Stimulated activated effector memory CD8-positive, alpha-beta T cell treated with anti-CD3 and anti-CD28 coated beads, Interleukin-12 subunit alpha, Interleukin-12 subunit beta, amount 100 ng/mL, for 72 hours (primary cell): ENCODE measurements around the gene SLC5A10.
"Not testable (repeated sequence)": the region's sequence is repeated elsewhere in the genome, so short reads cannot be mapped to it uniquely, and the experiment has no call there.

Source experiments
- ATAC-seq: fragments of 150-1000 bp; cut with Tn5 transposase; 2 replicates; pipeline ENCODE4 v1.10.0; 2021
- DNase-seq, 2 donors: peaks; one replicate each; pipeline ENCODE4 v3.0.0; 2021 to 2022; ENCODE audit warnings: low spot score in 2 of 2
- H3K27ac Mint-ChIP-seq: one replicate; pipeline ENCODE4 v1.8.0; 2022; ENCODE audit warnings: mild to moderate bottlenecking, mixed read lengths
- H3K36me3 Mint-ChIP-seq: one replicate; pipeline ENCODE4 v1.8.0; 2022; ENCODE audit warnings: mild to moderate bottlenecking, mixed read lengths
- H3K4me1 Mint-ChIP-seq: one replicate; pipeline ENCODE4 v1.8.0; 2022; ENCODE audit warnings: mixed read lengths
- H3K4me3 Mint-ChIP-seq: one replicate; pipeline ENCODE4 v1.8.0; 2022; ENCODE audit warnings: mild to moderate bottlenecking, mixed read lengths
- H3K9me3 Mint-ChIP-seq: one replicate; pipeline ENCODE4 v1.8.0; 2022; ENCODE audit warnings: mixed read lengths

The SLC5A10 gene

GRCh38 chr17:19070318-19071168 lies 118.6 kb downstream of the SLC5A10 start:
- not testable (repeated sequence) for H3K36me3 Mint-ChIP-seq, H3K27ac Mint-ChIP-seq, H3K9me3 Mint-ChIP-seq, DNase-seq, H3K4me3 Mint-ChIP-seq, H3K4me1 Mint-ChIP-seq
- peak; percentile 97 for ATAC-seq
